Measurements from ENCODE around the gene PLAAT2.
A peak's percentile ranks its signal among the peaks of the same experiment; 100 is the strongest.

Gene PLAAT2

DNA sequence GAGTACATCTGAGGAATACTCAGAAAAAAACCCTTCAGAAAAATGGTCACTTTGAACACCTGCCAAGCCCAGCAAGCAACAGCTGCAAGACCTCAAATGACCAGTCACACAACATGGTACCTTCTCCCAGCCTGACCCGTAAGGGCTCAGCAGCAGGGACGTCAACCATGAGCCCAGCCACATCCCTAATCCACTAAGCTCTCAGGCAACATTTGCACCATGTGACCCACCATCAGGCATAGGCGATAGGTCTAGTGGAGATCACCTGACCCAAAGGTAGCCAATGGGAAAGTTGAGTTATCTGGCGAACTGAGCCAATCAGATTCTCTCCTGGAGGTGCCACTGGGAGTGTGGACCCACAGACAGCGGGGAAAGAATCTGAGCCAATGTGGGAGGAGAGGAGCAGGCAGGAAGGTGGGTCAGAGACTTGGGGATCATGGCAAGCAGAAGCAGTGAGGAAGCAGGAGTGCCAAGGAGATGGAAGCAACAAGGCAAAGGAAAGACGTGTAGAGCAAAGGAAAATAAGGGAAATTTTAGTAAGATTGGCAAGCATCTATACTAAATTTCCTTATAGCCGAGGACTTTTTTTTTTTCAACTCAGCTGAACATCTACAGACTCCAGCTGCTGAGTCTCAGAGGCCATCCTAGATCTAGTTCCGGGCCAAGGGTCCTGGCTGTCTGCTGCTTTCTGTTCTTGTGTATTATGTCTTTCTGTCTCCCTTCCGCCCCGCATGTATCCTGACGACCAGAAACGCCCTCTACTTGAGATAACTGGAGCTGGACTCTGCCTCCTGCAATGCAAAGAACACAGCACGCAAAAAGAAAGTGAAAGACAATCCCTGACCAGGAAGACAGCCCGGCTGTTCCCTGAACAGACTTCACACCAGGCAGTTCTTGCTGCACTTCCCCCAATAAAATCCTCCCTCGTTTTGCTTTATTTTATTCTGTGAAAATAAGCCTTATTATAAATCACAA lies 11.0 kb upstream of the PLAAT2 start:
- Histone ChIP-seq H3K4me3 (ENCODE audit: low read depth in 1 of 2, low read length in 2 of 2) (peak overlapping the region; percentile 28 to 63), H3K27me3 (ENCODE audit: control insufficient read depth in 1 of 2, insufficient read depth in 2 of 2, low read length in 2 of 2) (no peaks in the 10 kb centered on the region), H3K4me1 (ENCODE audit: insufficient read depth, low read length) (peaks cover 28% of the 10 kb centered on the region), H3K27ac (ENCODE audit: low read depth, low read length) (peak overlapping the region; percentile 87), H3K9ac (ENCODE audit: low read length) (peak overlapping the region; percentile 37), H3K36me3 (ENCODE audit: insufficient read depth, low read length) (no peaks in the 10 kb centered on the region), H3K9me3 (ENCODE audit: low read length) (no peaks in the 10 kb centered on the region)

DNA sequence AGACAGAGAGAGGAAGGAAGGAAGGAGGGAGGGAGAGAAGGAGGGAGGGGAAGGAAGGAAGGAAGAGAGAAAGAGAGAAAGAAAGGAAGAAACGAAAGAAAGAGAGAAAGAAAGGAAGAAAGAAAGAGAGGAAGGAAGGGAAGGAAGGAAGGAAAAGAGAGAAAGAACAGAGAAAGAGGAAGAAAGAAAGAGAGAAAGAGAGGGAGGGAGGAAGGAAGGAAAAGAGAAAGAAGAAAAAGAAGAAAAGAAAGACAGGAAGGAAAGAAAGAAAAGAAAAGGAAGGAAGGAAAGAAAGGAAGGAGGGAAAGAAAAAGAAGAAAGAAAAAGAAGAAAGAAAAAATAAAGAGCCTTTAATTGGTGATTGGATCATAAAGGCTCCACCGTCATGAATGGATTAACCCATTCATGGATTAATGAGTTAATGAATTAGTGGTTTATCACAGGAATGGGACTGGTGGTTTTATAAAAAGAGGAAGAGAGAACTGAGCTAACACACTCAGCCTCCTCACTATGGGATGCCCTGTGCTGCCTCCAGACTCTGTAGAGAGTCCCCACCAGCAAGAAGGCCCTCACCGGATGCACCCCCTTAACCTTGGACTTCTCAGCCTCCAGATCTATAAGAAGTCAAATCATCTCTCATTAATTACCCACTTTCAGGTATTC lies 9.0 kb upstream of the PLAAT2 start:
- Histone ChIP-seq H3K36me3 (ENCODE audit: insufficient read depth, low read length) (no peaks in the 10 kb centered on the region), H3K27me3 (ENCODE audit: control insufficient read depth in 1 of 2, insufficient read depth in 2 of 2, low read length in 2 of 2) (no peaks in the 10 kb centered on the region), H3K4me3 (ENCODE audit: low read depth in 1 of 2, low read length in 2 of 2) (no peak overlapping the region), H3K9ac (ENCODE audit: low read length) (no peak overlapping the region), H3K9me3 (ENCODE audit: low read length) (no peaks in the 10 kb centered on the region), H3K4me1 (ENCODE audit: insufficient read depth, low read length) (peaks cover 33% of the 10 kb centered on the region), H3K27ac (ENCODE audit: low read depth, low read length) (no peak overlapping the region)

DNA sequence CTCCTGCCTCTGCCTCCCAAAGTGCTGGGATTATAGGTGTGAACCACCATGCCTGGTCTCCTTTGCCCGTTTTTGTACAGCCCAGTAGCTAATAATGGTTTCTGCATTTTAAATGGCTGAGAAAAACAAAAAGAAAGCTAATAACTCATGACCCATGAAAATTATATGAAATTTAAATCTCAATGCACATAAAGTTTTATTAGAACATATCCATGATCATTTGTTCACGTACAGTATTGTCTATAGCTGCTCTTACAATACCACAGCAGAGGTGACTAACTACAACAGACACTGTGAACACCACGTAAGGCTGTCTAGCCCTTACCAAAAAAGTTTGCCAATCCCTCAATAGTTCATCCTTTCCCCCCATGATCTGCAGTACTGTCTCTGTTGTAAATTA lies 6.4 kb upstream of the PLAAT2 start:
- Histone ChIP-seq H3K27ac (ENCODE audit: low read depth, low read length) (no peak overlapping the region), H3K4me1 (ENCODE audit: insufficient read depth, low read length) (peaks cover 23% of the 10 kb centered on the region), H3K36me3 (ENCODE audit: insufficient read depth, low read length) (no peaks in the 10 kb centered on the region), H3K9me3 (ENCODE audit: low read length) (no peaks in the 10 kb centered on the region), H3K27me3 (ENCODE audit: control insufficient read depth in 1 of 2, insufficient read depth in 2 of 2, low read length in 2 of 2) (no peaks in the 10 kb centered on the region), H3K4me3 (ENCODE audit: low read depth in 1 of 2, low read length in 2 of 2) (no peak overlapping the region), H3K9ac (ENCODE audit: low read length) (no peak overlapping the region)

DNA sequence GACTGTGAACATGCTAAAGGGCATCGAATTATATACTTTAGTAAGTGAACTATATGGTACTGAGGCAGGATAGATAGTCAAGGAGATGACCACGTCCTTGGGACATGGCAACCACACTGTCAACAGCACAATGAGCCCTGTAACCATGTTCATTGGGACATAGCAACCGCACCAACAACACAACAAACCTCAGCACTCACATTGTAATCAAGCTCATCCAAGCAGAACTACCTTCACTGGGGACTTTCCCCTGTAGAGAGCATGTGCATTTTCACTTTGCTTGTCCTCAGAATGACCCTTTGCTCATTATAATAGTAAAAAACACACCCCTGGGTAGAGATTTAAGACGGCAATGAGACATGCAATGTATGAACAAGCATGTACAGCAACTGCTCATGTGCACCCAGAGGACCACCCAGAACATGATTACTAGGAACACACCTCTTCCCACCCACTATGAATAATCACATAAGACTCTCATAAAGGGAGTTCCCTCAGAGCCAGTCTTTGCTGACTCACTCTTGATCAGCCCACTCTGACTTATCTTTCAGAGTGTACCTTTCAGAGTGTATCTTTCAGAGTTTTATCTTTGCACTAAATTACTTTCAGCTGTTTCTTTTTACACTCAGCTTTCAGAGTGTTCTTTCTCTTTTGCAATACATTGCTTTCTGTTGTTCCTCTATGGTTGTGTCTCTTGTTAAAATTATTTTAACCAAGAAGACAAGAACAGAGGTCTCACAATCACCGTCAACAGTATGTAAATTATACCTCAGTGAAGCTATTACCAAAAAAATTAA lies 4.1 kb upstream of the PLAAT2 start:
- Histone ChIP-seq H3K36me3 (ENCODE audit: insufficient read depth, low read length) (no peaks in the 10 kb centered on the region), H3K9me3 (ENCODE audit: low read length) (no peaks in the 10 kb centered on the region), H3K27ac (ENCODE audit: low read depth, low read length) (no peak overlapping the region), H3K4me1 (ENCODE audit: insufficient read depth, low read length) (peaks cover 12% of the 10 kb centered on the region), H3K4me3 (ENCODE audit: low read depth in 1 of 2, low read length in 2 of 2) (no peak overlapping the region), H3K27me3 (ENCODE audit: control insufficient read depth in 1 of 2, insufficient read depth in 2 of 2, low read length in 2 of 2) (no peaks in the 10 kb centered on the region), H3K9ac (ENCODE audit: low read length) (no peak overlapping the region)

DNA sequence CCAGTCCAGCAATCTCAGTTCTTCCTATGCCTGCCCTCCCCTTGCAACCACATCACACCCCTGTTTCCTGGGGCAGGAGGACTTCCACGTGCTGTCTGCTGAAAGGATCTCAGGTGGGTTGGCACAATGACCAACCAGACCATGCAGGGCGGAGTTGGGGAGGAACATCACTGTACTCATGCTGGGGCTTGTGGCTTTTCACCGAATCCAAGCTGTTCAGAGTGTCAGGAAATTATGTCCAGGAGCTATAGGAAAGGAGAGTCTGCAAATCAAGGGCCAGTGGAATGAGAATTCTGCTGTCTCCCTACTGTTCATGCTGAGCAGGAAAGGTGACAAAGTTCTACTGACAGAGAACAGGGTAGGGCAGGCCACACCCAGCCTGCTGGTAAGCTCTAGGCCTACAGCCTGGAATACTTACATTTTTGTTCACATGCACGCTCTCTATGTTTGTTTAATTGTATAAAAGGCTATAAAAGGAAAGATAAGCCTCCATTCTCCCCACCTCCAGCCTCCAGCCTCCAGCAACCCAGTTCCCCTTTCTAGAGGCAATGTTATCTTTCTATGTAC lies 1.7 kb upstream of the PLAAT2 start:
- H3K36me3 ChIP-seq (ENCODE audit: insufficient read depth, low read length): no peaks in the 10 kb centered on the region
- H3K27ac ChIP-seq (ENCODE audit: low read depth, low read length): no peak overlapping the region
- H3K4me3 ChIP-seq (ENCODE audit: low read depth in 1 of 2, low read length in 2 of 2): no peak overlapping the region
- H3K9ac ChIP-seq (ENCODE audit: low read length): no peak overlapping the region
- no peaks in the 10 kb centered on the region for H3K9me3 ChIP-seq (ENCODE audit: low read length)
- peaks cover 19% of the 10 kb centered on the region for H3K4me1 ChIP-seq (ENCODE audit: insufficient read depth, low read length)
- no peaks in the 10 kb centered on the region for H3K27me3 ChIP-seq (ENCODE audit: control insufficient read depth in 1 of 2, insufficient read depth in 2 of 2, low read length in 2 of 2)

DNA sequence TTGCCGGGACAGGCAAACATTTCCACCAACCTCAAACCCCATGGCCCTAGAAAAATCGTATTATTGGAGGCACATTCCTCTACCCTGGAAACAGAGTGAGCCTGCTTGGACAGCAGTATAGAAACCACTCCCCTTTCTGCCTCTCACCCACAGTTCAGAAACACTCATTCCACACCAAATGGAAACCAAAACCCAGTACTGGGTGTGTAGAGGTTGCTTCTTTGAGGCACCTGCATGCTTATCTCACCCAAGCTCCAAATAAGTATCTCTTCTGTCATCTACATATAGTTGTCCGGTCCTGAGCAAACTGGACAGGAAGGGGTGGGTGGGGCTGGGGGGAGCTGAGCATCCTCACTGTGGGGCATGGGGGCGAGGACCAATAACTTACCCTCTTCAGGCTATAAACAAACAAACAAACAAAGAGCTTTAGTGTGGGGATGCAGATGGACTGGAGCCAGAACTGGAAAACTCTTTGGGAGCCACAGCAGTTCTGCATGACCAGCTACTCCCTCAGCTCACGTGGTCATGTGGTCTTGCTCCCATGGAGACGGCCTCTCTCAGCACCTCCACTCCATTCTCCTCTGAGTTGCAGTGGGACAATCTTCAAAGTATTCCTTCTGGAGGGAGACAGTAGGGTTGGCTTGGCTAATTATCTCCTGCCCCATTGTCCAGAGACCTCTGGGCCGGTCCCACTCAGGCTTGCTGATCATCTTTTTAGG lies 1.0 kb upstream of the PLAAT2 start:
- Histone ChIP-seq H3K9me3 (ENCODE audit: low read length) (no peaks in the 10 kb centered on the region), H3K36me3 (ENCODE audit: insufficient read depth, low read length) (no peaks in the 10 kb centered on the region), H3K9ac (ENCODE audit: low read length) (no peak overlapping the region), H3K27me3 (ENCODE audit: control insufficient read depth in 1 of 2, insufficient read depth in 2 of 2, low read length in 2 of 2) (no peaks in the 10 kb centered on the region), H3K4me1 (ENCODE audit: insufficient read depth, low read length) (peaks cover 19% of the 10 kb centered on the region), H3K4me3 (ENCODE audit: low read depth in 1 of 2, low read length in 2 of 2) (no peak overlapping the region), H3K27ac (ENCODE audit: low read depth, low read length) (no peak overlapping the region)

DNA sequence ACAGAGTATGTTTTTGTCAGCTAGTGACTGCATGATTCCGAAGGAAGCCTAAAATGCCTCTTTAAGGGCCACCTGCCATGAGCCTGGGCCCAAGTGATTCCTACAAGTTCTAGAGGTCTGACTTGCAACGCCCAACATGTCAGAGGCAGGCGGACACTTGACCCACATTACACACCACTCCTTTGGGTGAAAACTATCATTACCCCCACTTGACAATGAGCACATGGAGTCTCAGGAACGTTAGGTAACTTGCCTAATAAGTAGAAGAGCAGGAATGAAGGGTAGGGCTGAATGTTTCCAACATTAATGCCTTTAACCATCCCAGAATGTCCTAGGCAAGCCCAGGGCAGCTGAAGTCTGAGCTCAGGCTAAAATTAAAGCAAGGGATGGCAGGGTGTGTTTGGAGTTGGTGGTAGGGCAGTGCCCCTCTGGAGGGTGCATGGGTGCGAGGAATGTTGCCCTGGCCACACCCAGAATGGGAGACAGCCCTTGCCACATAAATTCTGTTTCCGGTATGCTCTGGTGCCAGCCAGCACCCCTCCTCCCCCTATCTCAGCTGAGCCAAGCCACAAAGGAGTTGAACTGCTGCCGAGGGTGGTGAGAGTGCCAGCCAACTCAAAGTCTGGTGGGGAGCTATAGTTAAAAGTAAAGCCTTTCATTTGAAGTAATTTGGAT lies 2.5 kb downstream of the PLAAT2 start:
- H3K27me3 ChIP-seq (ENCODE audit: control insufficient read depth in 1 of 2, insufficient read depth in 2 of 2, low read length in 2 of 2): no peaks in the 10 kb centered on the region

DNA sequence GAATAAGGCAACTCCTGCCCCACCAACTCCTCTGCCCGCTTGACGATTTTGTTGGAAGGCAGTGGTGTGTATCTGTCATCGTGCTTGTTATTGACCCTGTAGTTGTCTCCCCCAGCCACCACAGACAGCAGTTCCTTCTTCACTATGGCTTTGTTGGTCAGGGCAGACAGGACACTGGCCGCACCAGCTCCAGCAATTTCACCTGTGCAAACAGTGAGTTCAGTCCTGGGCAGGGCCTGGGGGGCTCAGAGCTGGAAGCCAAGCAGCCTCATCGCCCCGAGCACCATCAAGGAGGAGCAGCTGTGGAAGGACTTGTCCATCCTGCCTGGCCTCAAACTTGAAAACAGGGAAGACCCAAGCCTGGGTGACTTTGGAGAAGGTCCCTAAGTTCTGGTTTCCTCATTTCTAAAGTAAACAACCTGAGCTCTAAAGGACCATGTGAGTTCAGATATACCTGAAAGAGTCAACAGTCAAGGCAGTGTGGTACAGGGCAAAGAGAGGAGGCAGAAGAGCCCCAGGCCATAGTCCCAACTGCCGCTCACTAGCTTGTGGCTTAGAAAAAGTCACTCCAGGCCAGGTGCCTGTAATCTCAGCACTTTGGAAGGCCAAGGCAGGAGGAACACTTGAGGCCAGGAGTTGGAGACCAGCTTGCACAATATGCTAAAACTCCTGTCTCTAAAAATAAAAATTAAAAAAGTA lies 4.6 kb downstream of the PLAAT2 start:
- Histone ChIP-seq H3K9ac (ENCODE audit: low read length) (no peak overlapping the region), H3K4me1 (ENCODE audit: insufficient read depth, low read length) (peaks cover 12% of the 10 kb centered on the region), H3K27me3 (ENCODE audit: control insufficient read depth in 1 of 2, insufficient read depth in 2 of 2, low read length in 2 of 2) (no peaks in the 10 kb centered on the region), H3K4me3 (ENCODE audit: low read depth in 1 of 2, low read length in 2 of 2) (no peak overlapping the region), H3K36me3 (ENCODE audit: insufficient read depth, low read length) (no peaks in the 10 kb centered on the region), H3K27ac (ENCODE audit: low read depth, low read length) (no peak overlapping the region), H3K9me3 (ENCODE audit: low read length) (no peaks in the 10 kb centered on the region)

More for the DNA sequence above, 2.5 kb downstream of the PLAAT2 start:
- Histone ChIP-seq H3K9ac (ENCODE audit: low read length) (no peak overlapping the region), H3K27ac (ENCODE audit: low read depth, low read length) (no peak overlapping the region), H3K4me1 (ENCODE audit: insufficient read depth, low read length) (peaks cover 12% of the 10 kb centered on the region), H3K36me3 (ENCODE audit: insufficient read depth, low read length) (no peaks in the 10 kb centered on the region), H3K9me3 (ENCODE audit: low read length) (no peaks in the 10 kb centered on the region), H3K4me3 (ENCODE audit: low read depth in 1 of 2, low read length in 2 of 2) (no peak overlapping the region)

DNA sequence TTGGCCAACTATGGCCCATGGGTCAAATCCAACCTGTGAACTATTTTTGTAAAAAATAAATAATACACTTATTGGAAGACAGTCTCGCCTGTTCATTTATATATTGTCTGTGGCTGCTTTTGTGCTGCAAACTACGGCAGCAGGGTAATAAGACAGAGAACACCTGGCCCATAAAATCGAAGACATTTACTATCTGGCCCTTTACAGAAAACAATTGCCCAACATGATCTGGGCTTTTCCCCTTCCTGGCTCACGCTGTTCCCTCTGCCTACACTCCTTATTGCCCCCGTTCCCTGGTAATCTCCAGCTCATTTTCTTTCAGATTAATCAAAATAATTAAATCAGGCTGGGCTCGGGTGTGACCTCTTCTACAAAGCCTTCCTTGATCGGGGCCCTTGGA lies 5.6 kb downstream of the PLAAT2 start:
- H3K4me3 ChIP-seq (ENCODE audit: low read depth in 1 of 2, low read length in 2 of 2): no peak overlapping the region
- no peaks in the 10 kb centered on the region for H3K36me3 ChIP-seq (ENCODE audit: insufficient read depth, low read length)
- peaks cover 12% of the 10 kb centered on the region for H3K4me1 ChIP-seq (ENCODE audit: insufficient read depth, low read length)
- no peaks in the 10 kb centered on the region for H3K9me3 ChIP-seq (ENCODE audit: low read length)
- no peaks in the 10 kb centered on the region for H3K27me3 ChIP-seq (ENCODE audit: control insufficient read depth in 1 of 2, insufficient read depth in 2 of 2, low read length in 2 of 2)
- H3K9ac ChIP-seq (ENCODE audit: low read length): no peak overlapping the region
- H3K27ac ChIP-seq (ENCODE audit: low read depth, low read length): no peak overlapping the region
